ENCODE measurements around the gene WASF2. TPM values are rescaled to one million over a fixed set of nuclear protein-coding genes. Genes with fewer than 3 reads are reported as not detected.
A peak's percentile ranks its signal among the peaks of the same experiment; 100 is the strongest.

Gene WASF2
- total RNA-seq, 1 donor from 2014 or later, result 113 TPM

DNA sequence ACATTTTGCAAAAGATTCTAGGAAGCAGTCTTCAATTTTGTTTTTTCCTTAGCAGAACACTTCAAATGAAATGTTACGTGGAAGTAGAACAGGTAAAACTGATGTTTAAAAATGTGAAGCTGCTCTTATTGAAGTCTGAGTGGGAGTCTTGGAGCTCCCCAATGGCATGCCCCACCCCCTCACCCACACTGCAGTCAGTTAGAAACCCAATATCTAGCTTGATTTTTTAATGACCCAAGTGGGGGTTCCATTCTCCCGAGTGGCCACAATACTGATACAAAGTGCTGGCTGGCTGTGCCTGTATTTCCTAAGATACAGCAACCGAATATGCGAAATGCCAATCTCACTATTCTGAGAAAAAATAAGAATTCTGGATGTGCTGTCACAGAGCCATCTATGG is 66.3 kb downstream of the WASF2 start:
- H3K27ac Mint-ChIP-seq, result peak overlapping the region; percentile 34

DNA sequence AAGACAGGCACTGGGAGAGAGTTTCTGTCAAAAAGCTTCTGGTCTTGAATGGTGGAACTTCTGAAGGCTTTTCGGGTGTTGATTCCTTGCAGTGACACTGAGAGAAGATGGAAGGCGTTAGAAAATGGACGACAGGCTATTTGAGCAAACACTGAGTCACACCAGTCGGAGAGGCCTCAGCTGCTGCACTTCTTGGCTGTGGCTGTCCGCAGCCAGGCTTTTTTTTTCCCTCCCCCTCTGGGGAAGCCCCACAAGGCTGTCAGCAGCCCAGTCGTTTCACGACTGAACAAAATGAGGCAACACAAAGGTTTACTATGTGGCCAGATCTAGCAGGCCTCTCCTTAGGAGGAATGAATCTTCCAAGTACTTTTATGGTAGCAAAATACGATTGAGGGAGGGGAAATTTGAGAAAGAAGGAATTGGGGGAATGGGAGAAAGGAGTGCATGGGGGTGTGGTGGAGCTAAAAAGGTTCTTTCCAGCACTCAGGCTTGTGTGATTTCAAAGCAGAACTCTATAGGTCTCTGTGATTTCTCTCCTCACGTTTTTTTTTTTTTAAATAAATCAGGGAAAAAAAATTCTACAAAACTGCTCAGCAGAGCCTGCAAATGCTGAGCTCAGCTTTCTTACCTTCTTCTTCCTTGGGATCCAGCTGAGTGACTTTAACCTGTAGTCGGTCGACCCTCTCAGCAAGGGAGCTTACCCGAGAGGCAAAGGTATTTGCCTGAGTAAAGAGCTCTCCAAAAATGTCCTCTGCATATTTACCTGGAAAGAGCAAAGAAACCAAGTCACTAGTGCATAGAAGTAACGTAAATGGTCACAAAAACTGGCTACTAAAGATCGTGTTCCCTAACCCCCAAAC is 71.4 kb downstream of the WASF2 start:
- Mint-ChIP-seq H3K4me3 (peak overlapping the region; percentile 46), H3K27ac (peak overlapping the region; percentile 77), H3K9me3 (no peaks in the 10 kb centered on the region), H3K36me3 (peaks cover 28% of the 10 kb centered on the region), H3K4me1 (ENCODE audit: unreplicated experiment) (peaks cover 28% of the 10 kb centered on the region), H3K27me3 (no peaks in the 10 kb centered on the region)
- TF ChIP-seq, protein P1, sequence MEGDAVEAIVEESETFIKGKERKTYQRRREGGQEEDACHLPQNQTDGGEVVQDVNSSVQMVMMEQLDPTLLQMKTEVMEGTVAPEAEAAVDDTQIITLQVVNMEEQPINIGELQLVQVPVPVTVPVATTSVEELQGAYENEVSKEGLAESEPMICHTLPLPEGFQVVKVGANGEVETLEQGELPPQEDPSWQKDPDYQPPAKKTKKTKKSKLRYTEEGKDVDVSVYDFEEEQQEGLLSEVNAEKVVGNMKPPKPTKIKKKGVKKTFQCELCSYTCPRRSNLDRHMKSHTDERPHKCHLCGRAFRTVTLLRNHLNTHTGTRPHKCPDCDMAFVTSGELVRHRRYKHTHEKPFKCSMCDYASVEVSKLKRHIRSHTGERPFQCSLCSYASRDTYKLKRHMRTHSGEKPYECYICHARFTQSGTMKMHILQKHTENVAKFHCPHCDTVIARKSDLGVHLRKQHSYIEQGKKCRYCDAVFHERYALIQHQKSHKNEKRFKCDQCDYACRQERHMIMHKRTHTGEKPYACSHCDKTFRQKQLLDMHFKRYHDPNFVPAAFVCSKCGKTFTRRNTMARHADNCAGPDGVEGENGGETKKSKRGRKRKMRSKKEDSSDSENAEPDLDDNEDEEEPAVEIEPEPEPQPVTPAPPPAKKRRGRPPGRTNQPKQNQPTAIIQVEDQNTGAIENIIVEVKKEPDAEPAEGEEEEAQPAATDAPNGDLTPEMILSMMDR (conservative IDR thresholded peaks at IDR 0.05), result no peak
- no peak for DNase-seq (ENCODE audit: extremely low spot score, unreplicated experiment)

More for the DNA sequence above, 66.3 kb downstream of the WASF2 start:
- no peak overlapping the region for H3K4me3 Mint-ChIP-seq
- peaks cover 19% of the 10 kb centered on the region for H3K36me3 Mint-ChIP-seq
- no peaks in the 10 kb centered on the region for H3K9me3 Mint-ChIP-seq
- TF ChIP-seq, protein P1 (conservative IDR thresholded peaks at IDR 0.05), result no peak
- H3K4me1 Mint-ChIP-seq (ENCODE audit: unreplicated experiment), result peaks cover 41% of the 10 kb centered on the region
- H3K27me3 Mint-ChIP-seq, result no peaks in the 10 kb centered on the region
- DNase-seq (ENCODE audit: extremely low spot score, unreplicated experiment), result no peak

DNA sequence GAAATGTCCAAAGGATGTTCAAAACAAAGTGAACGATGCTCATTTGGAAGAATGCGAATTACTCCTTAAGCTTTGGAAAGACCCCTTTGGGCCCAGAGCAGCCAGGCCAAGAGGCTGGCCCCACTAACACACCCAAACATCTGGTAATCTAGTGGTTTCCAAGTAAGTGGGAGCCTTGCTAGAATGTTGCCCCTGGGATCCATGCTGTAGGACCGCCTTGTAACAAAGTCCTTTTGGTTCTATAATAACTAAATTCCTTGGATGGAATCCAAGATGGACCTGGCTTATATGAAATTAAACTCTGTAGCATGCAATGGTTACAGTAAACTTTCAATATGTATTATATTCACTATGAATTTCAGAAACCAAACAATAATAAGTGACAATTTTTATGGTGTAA is 72.3 kb downstream of the WASF2 start:
- TF ChIP-seq, protein P1 (conservative IDR thresholded peaks at IDR 0.05), result no peak
- no peaks in the 10 kb centered on the region for H3K9me3 Mint-ChIP-seq
- H3K36me3 Mint-ChIP-seq, result peaks cover 31% of the 10 kb centered on the region
- H3K4me3 Mint-ChIP-seq, result no peak overlapping the region
- peaks cover 27% of the 10 kb centered on the region for H3K4me1 Mint-ChIP-seq (ENCODE audit: unreplicated experiment)
- peak overlapping the region; percentile 77 for H3K27ac Mint-ChIP-seq
- no peaks in the 10 kb centered on the region for H3K27me3 Mint-ChIP-seq
- no peak for DNase-seq (ENCODE audit: extremely low spot score, unreplicated experiment)

DNA sequence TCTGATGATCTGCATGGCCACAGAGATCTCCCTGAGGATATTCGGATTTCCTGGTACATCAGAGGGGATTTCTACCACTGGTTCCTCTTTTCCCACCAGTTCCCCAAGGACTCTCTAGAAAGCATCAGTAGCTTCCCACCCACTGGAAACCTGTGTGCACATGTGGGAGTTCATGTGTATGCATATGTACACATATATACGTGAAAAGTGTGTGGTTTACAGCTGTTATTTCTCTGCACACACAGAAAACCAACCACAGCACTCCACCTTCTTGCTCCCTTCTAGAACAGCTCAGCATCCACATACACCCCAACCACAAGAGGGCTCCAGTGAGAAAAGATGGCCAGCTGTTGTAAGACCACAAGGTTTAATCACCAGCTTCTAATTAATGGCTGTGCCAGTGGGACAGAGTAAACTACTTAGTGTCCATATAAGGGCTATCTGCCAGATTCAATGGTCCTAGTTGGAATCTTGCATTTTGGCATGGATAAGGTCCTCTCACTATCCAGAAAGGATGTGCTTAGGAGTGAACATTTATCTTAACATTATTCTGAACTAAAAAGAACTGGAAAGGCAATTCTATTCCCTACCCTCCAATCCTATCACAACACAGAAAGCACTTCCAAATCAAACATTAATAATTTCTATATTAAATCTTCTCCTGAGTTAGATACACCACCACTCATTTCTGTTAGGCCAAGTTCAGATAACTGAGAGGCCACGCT is 73.4 kb downstream of the WASF2 start:
- no peaks in the 10 kb centered on the region for H3K27me3 Mint-ChIP-seq
- peaks cover 35% of the 10 kb centered on the region for H3K36me3 Mint-ChIP-seq

DNA sequence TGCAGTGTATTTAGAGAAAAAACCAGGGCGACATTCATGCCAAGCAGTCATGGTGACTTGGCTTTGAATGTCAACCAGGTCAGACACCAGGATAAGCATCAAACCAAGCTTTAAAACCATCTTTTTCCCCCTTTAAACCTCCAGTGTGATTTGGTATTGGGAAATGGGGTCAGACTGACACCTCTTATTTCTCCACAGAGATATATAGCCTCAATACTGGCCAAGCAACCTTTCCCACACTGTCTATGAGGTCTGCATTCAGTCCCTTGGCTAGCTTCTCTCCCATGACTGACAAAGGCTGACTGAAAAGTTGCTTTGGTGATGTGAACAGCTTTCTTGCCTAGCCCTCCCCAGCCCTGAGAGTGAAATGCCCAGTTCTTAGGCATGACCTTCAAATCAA is 75.9 kb downstream of the WASF2 start:
- H3K4me3 Mint-ChIP-seq, result no peak overlapping the region
- H3K27me3 Mint-ChIP-seq, result no peaks in the 10 kb centered on the region
- peaks cover 41% of the 10 kb centered on the region for H3K36me3 Mint-ChIP-seq
- peaks cover 22% of the 10 kb centered on the region for H3K4me1 Mint-ChIP-seq (ENCODE audit: unreplicated experiment)
- H3K27ac Mint-ChIP-seq, result no peak overlapping the region
- TF ChIP-seq, protein P1 (conservative IDR thresholded peaks at IDR 0.05), result no peak
- no peak for DNase-seq (ENCODE audit: extremely low spot score, unreplicated experiment)
- H3K9me3 Mint-ChIP-seq, result no peaks in the 10 kb centered on the region

More for the DNA sequence above, 73.4 kb downstream of the WASF2 start:
- Mint-ChIP-seq H3K4me1 (ENCODE audit: unreplicated experiment) (peaks cover 23% of the 10 kb centered on the region), H3K27ac (peak overlapping the region; percentile 41), H3K9me3 (no peaks in the 10 kb centered on the region), H3K4me3 (no peak overlapping the region)
- no peak for DNase-seq (ENCODE audit: extremely low spot score, unreplicated experiment)
- TF ChIP-seq, protein P1 (conservative IDR thresholded peaks at IDR 0.05), result peak; percentile 72

Data from type B pancreatic cell (in vitro differentiated cells).